Right lobe of liver (tissue), 4 donors: Measurements from ENCODE around the gene NR6A1.

Source experiments
- CTCF ChIP-seq, 4 donors: fragments of 200-600 bp in 3 of 4; fragments of 450-650 bp in 1 of 4; IDR thresholded peaks; one replicate each; pipeline versions ENCODE4 v1.5.1 to v1.8.0; 2016 to 2022; ENCODE audit warnings: antibody characterized with exemption in 4 of 4, mild to moderate bottlenecking in 2 of 4
- POLR2A ChIP-seq: fragments of 450-650 bp; IDR thresholded peaks from one replicate; pipeline ENCODE4 v1.6.1; 2017; ENCODE audit warnings: antibody characterized with exemption, mild to moderate bottlenecking
- donor health status: DM: no; HTN: no; CAD: no.
- donor health status: DM: no; HTN: no; CAD: no.
- donor health status: DM: no; HTN: yes; CAD: no.

- TF ChIP-seq CTCF (IDR thresholded peaks at IDR 0.05) (no peak), POLR2A (no peak)
These were observed 146.4 kb downstream of the NR6A1 start for GRCh38 chr9:124624735-124624992.
